RWPE2 (cell line): ENCODE measurements around the gene ARHGAP15.

ENCODE experiments used
- ATAC-seq: fragments of 200-7000 bp; cut with Tn5 transposase; 3 replicates; pipeline ENCODE4 v1.9.1; 2021; ENCODE audit warnings: low read depth
- DNase-seq: peaks from one replicate; pipeline ENCODE4 v3.0.0-alpha.2; 2020; ENCODE audit warnings: low spot score
- H3K27ac ChIP-seq: fragments of 450-650 bp; 2 replicates; pipeline ENCODE4 v1.5.1; 2017; ENCODE audit warnings: mild to moderate bottlenecking; ENCODE audit not compliant: poor library complexity, severe bottlenecking
- H3K27me3 ChIP-seq: fragments of 250-450 bp; sonication (Bioruptor Pico); 2 replicates; pipeline ENCODE4 v1.5.1; 2021; ENCODE audit warnings: mild to moderate bottlenecking, moderate library complexity; ENCODE audit not compliant: insufficient read depth, poor library complexity, severe bottlenecking
- H3K36me3 ChIP-seq: fragments of 250-450 bp; sonication (Bioruptor Pico); 2 replicates; pipeline ENCODE4 v1.5.1; 2020; ENCODE audit warnings: low read depth, mild to moderate bottlenecking, moderate library complexity
- H3K4me1 ChIP-seq: fragments of 250-450 bp; sonication (Bioruptor Pico); 2 replicates; pipeline ENCODE4 v1.5.1; 2021; ENCODE audit warnings: mild to moderate bottlenecking, moderate library complexity; ENCODE audit not compliant: insufficient read depth, poor library complexity, severe bottlenecking
- H3K4me3 ChIP-seq: fragments of 250-450 bp; sonication (Bioruptor Pico); 2 replicates; pipeline ENCODE4 v1.5.1; 2021; ENCODE audit warnings: mild to moderate bottlenecking, moderate library complexity; ENCODE audit not compliant: severe bottlenecking
- H3K9me3 ChIP-seq: fragments of 250-450 bp; sonication (Bioruptor Pico); 2 replicates; pipeline ENCODE4 v1.5.1; 2021; ENCODE audit warnings: mild to moderate bottlenecking, moderate library complexity; ENCODE audit not compliant: severe bottlenecking
- CTCF ChIP-seq: fragments of 450-650 bp; IDR thresholded peaks from one replicate; pipeline ENCODE4 v1.5.1; 2017; ENCODE audit warnings: mild to moderate bottlenecking, moderate library complexity; ENCODE audit not compliant: poor library complexity, severe bottlenecking

The ARHGAP15 gene

GRCh38 chr2:143142598-143142997, 13.4 kb downstream of the ARHGAP15 start:
- no peak for ATAC-seq
- no peaks in the 10 kb centered on the region for H3K4me1 ChIP-seq
- TF ChIP-seq CTCF: no peak
- H3K9me3 ChIP-seq: no peaks in the 10 kb centered on the region
- no peak overlapping the region for H3K4me3 ChIP-seq
- H3K27me3 ChIP-seq: no peaks in the 10 kb centered on the region
- no peak for DNase-seq
- H3K27ac ChIP-seq: no peak overlapping the region
- H3K36me3 ChIP-seq: no peaks in the 10 kb centered on the region

- no peaks in the 10 kb centered on the region for H3K27me3 ChIP-seq
- no peak for TF ChIP-seq CTCF
- no peak overlapping the region for H3K27ac ChIP-seq
- DNase-seq (no peak), ATAC-seq (no peak)
- no peaks in the 10 kb centered on the region for H3K36me3 ChIP-seq
- no peaks in the 10 kb centered on the region for H3K9me3 ChIP-seq
- H3K4me3 ChIP-seq: no peak overlapping the region
- no peaks in the 10 kb centered on the region for H3K4me1 ChIP-seq
Observed at GRCh38 chr2:143144813-143145455, 15.7 kb downstream of the ARHGAP15 start.

- Histone ChIP-seq H3K36me3 (no peaks in the 10 kb centered on the region), H3K27ac (no peak overlapping the region), H3K27me3 (no peaks in the 10 kb centered on the region), H3K4me1 (no peaks in the 10 kb centered on the region), H3K9me3 (no peaks in the 10 kb centered on the region), H3K4me3 (no peak overlapping the region)
- TF ChIP-seq CTCF: no peak
- no peak for ATAC-seq
- no peak for DNase-seq
Observed at GRCh38 chr2:143146366-143146765, 17.1 kb downstream of the ARHGAP15 start.

- H3K27ac ChIP-seq: no peak overlapping the region
- TF ChIP-seq CTCF: no peak
- H3K27me3 ChIP-seq: no peaks in the 10 kb centered on the region
- H3K9me3 ChIP-seq: no peaks in the 10 kb centered on the region
- no peak for ATAC-seq
- DNase-seq: no peak
- H3K36me3 ChIP-seq: no peaks in the 10 kb centered on the region
- H3K4me1 ChIP-seq: no peaks in the 10 kb centered on the region
- no peak overlapping the region for H3K4me3 ChIP-seq
Observed at GRCh38 chr2:143146815-143147530, 17.8 kb downstream of the ARHGAP15 start.

GRCh38 chr2:143148011-143148410, 18.8 kb downstream of the ARHGAP15 start:
- no peaks in the 10 kb centered on the region for H3K27me3 ChIP-seq
- TF ChIP-seq CTCF: no peak
- H3K9me3 ChIP-seq: no peaks in the 10 kb centered on the region
- H3K4me1 ChIP-seq: no peaks in the 10 kb centered on the region
- H3K27ac ChIP-seq: no peak overlapping the region
- DNase-seq (no peak), ATAC-seq (no peak)
- H3K4me3 ChIP-seq: no peak overlapping the region
- no peaks in the 10 kb centered on the region for H3K36me3 ChIP-seq
